HG02588 (cell line): Measurements from ENCODE around the gene LRRC52.
"Not testable (repeated sequence)": the region's sequence is repeated elsewhere in the genome, so short reads cannot be mapped to it uniquely, and the experiment has no call there.

Experiments
- ATAC-seq: cut with Tn5 transposase; IDR thresholded peaks from one replicate; pipeline ENCODE4 v1.9.1; 2021; ENCODE audit warnings: mild to moderate bottlenecking, moderate library complexity; ENCODE audit not compliant: unreplicated experiment

The LRRC52 gene

GRCh38 chr1:165580931-165581871, 37.4 kb downstream of the LRRC52 start:
- no peak for ATAC-seq

- no peak for ATAC-seq
These were observed 38.1 kb downstream of the LRRC52 start for GRCh38 chr1:165581926-165582325.

- no peak for ATAC-seq
These were observed 42.6 kb downstream of the LRRC52 start for GRCh38 chr1:165586398-165586797.

GRCh38 chr1:165591391-165591790, 47.6 kb downstream of the LRRC52 start:
- ATAC-seq, result not testable (repeated sequence)

GRCh38 chr1:165592945-165593823, 49.4 kb downstream of the LRRC52 start:
- no peak for ATAC-seq

GRCh38 chr1:165595246-165595938, 51.6 kb downstream of the LRRC52 start:
- no peak for ATAC-seq

- peak; percentile 97 for ATAC-seq
These were observed 54.3 kb downstream of the LRRC52 start for GRCh38 chr1:165597883-165598675.

GRCh38 chr1:165598676-165599059, 54.9 kb downstream of the LRRC52 start:
- no peak for ATAC-seq

- no peak for ATAC-seq
These were observed 57.0 kb downstream of the LRRC52 start for GRCh38 chr1:165600793-165601192.

- ATAC-seq, result no peak
These were observed 60.0 kb downstream of the LRRC52 start for GRCh38 chr1:165603810-165604209.

GRCh38 chr1:165605246-165605645, 61.4 kb downstream of the LRRC52 start:
- no peak for ATAC-seq

GRCh38 chr1:165606676-165607075, 62.9 kb downstream of the LRRC52 start:
- ATAC-seq, result not testable (repeated sequence)

GRCh38 chr1:165610866-165611265, 67.1 kb downstream of the LRRC52 start:
- no peak for ATAC-seq

GRCh38 chr1:165612062-165612461, 68.3 kb downstream of the LRRC52 start:
- ATAC-seq, result no peak
